PC-9 (cell line): ENCODE measurements around the gene RADIL. TPM values are rescaled to one million over a fixed set of nuclear protein-coding genes. Genes with fewer than 3 reads are reported as not detected.
"Not testable (repeated sequence)": the region's sequence is repeated elsewhere in the genome, so short reads cannot be mapped to it uniquely, and the experiment has no call there.

Source experiments
- BruUV-seq: library from RNA; stranded (reverse); fragments of 400-500 nt; replicated peaks from 2 replicates; lab custom pipeline; 2021; lab: Mats Ljungman, UMichigan
- CTCF ChIA-PET: fragments of 300-600 bp; sonication (Branson Sonifier 250); formaldehyde crosslinking; loops from one replicate; lab custom pipeline; 2022; ENCODE audit warnings: antibody characterized with exemption; lab: Charles Lee
- POLR2A ChIA-PET: fragments of 300-600 bp; sonication (Branson Sonifier 250); formaldehyde crosslinking; loops from one replicate; lab custom pipeline; 2022; ENCODE audit warnings: antibody characterized with exemption; ENCODE audit not compliant: unreplicated experiment; lab: Charles Lee
- DNase-seq, 2 experiments: peaks; one replicate each; pipeline versions ENCODE4 v3.0.0 to v3.0.0-alpha.2; 2015 to 2022; ENCODE audit warnings: mixed read lengths in 1 of 2
- H2AFZ ChIP-seq: fragments of 200-600 bp; sonication (generic); 2 replicates; pipeline ENCODE4 v1.8.1; 2017; ENCODE audit warnings: antibody characterized with exemption
- H3F3A ChIP-seq: fragments of 200-600 bp; sonication (generic); 2 replicates; pipeline ENCODE4 v1.8.1; 2017; ENCODE audit warnings: antibody characterized with exemption, mild to moderate bottlenecking, low read depth; ENCODE audit not compliant: insufficient read depth
- H3K27ac ChIP-seq: fragments of 200-600 bp; sonication (generic); 2 replicates; pipeline ENCODE4 v1.6.1; 2016; ENCODE audit warnings: mixed run types
- H3K27me3 ChIP-seq: fragments of 200-600 bp; sonication (generic); 2 replicates; pipeline ENCODE4 v1.6.1; 2016; ENCODE audit warnings: low read depth, mixed run types; ENCODE audit not compliant: insufficient read depth
- H3K36me3 ChIP-seq: fragments of 200-600 bp; sonication (generic); 2 replicates; pipeline ENCODE4 v1.6.1; 2016; ENCODE audit warnings: low read depth, mixed run types
- H3K4me1 ChIP-seq: fragments of 200-600 bp; sonication (generic); replicated peaks from 2 replicates; pipeline ENCODE4 v1.6.1; 2016; ENCODE audit warnings: mixed run types; ENCODE audit not compliant: insufficient read depth
- H3K4me2 ChIP-seq: fragments of 200-600 bp; sonication (generic); 2 replicates; pipeline ENCODE4 v1.6.1; 2017; ENCODE audit warnings: mixed run types
- H3K4me3 ChIP-seq: fragments of 200-600 bp; sonication (generic); 2 replicates; pipeline ENCODE4 v1.6.1; 2016; ENCODE audit warnings: mixed run types
- H3K79me2 ChIP-seq: fragments of 200-600 bp; sonication (generic); 2 replicates; pipeline ENCODE4 v1.6.1; 2017; ENCODE audit warnings: low read depth, mixed run types
- H3K9me2 ChIP-seq: fragments of 200-600 bp; sonication (generic); 2 replicates; pipeline ENCODE4 v1.8.1; 2017; ENCODE audit warnings: mild to moderate bottlenecking; ENCODE audit not compliant: insufficient read depth
- H3K9me3 ChIP-seq: fragments of 200-600 bp; sonication (generic); 2 replicates; pipeline ENCODE4 v1.8.1; 2016; ENCODE audit warnings: low read depth; ENCODE audit not compliant: insufficient read depth
- H4K20me1 ChIP-seq: fragments of 200-600 bp; sonication (generic); 2 replicates; pipeline ENCODE4 v1.8.1; 2017; ENCODE audit not compliant: insufficient read depth
- EZH2 ChIP-seq: fragments of 200-600 bp; sonication (generic); IDR thresholded peaks from 2 replicates; pipeline ENCODE4 v1.8.0; 2017; ENCODE audit warnings: antibody characterized with exemption, low read depth
- intact Hi-C: fragments of 100-400 bp; cut with micrococcal nuclease; formaldehyde crosslinking; loops from one replicate; pipeline ENCODE4 v1.10.0; 2022; ENCODE audit not compliant: unreplicated experiment
- total RNA-seq: library from RNA; stranded (reverse); gene quantifications from 2 replicates; pipeline ENCODE4 v1.2.3, GENCODE V29; 2021
- TF ChIP-seq, protein P1 (sequence below): fragments of 200-600 bp; sonication (generic); conservative IDR thresholded peaks from 2 replicates; pipeline ENCODE4 v1.6.1; 2017; ENCODE audit warnings: mixed run types, antibody characterized with exemption, mild to moderate bottlenecking, moderate library complexity

The RADIL gene
- total RNA-seq, 1 experiment from 2014 or later, result 0.35 TPM

GRCh38 chr7:4794591-4795350, 88.7 kb downstream of the RADIL start:
- H4K20me1 ChIP-seq, result peaks cover 7% of the 10 kb centered on the region; the same call in 1 of the 2 replicates
- no peak overlapping the region for H3K27ac ChIP-seq
- no peak overlapping the region for H3K4me3 ChIP-seq
- H3K9me2 ChIP-seq, result no peaks in the 10 kb centered on the region
- no peak overlapping the region for H2AFZ ChIP-seq
- peaks cover 7% of the 10 kb centered on the region; the same call in 1 of the 2 replicates for H3K4me1 ChIP-seq
- no peaks in the 10 kb centered on the region for H3K79me2 ChIP-seq
- BruUV-seq, result TSS peak; percentile 14
- peaks cover 11% of the 10 kb centered on the region; the same call in 1 of the 2 replicates for H3F3A ChIP-seq
- TF ChIP-seq, protein P1, sequence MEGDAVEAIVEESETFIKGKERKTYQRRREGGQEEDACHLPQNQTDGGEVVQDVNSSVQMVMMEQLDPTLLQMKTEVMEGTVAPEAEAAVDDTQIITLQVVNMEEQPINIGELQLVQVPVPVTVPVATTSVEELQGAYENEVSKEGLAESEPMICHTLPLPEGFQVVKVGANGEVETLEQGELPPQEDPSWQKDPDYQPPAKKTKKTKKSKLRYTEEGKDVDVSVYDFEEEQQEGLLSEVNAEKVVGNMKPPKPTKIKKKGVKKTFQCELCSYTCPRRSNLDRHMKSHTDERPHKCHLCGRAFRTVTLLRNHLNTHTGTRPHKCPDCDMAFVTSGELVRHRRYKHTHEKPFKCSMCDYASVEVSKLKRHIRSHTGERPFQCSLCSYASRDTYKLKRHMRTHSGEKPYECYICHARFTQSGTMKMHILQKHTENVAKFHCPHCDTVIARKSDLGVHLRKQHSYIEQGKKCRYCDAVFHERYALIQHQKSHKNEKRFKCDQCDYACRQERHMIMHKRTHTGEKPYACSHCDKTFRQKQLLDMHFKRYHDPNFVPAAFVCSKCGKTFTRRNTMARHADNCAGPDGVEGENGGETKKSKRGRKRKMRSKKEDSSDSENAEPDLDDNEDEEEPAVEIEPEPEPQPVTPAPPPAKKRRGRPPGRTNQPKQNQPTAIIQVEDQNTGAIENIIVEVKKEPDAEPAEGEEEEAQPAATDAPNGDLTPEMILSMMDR, result no peak
- no peak for TF ChIP-seq EZH2
- peak; percentile 42 to 62 for DNase-seq
- H3K4me2 ChIP-seq, result no peak overlapping the region
- POLR2A ChIA-PET, result interaction anchor here (0.6 kb wide), 2 partner anchors 112 to 177 kb away, joined by 4 to 6 read pairs; no protein-coding TSS in a partner anchor
- CTCF ChIA-PET, result interaction anchor here (0.7 kb wide), 1 partner anchor 285 kb away, joined by 4 read pairs; no protein-coding TSS in a partner anchor
- H3K36me3 ChIP-seq, result no peaks in the 10 kb centered on the region
- H3K9me3 ChIP-seq, result no peaks in the 10 kb centered on the region
- no peaks in the 10 kb centered on the region for H3K27me3 ChIP-seq
- intact Hi-C loops, result no loop called here

DNA sequence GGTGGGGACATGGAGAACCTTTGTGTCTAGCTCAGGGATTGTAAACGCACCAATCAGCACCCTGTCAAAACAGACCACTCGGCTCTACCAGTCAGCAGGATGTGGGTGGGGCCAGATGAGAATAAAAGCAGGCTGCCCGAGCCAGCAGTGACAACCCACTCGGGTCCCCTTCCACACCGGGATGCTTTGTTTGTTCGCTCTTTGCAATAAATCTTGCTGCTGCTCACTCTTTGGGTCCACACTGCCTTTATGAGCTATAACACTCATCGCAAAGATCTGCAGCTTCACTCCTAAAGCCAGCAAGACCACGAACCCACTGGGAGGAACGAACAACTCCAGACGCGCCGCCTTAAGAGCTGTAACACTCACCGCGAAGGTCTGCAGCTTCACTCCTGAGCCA, 89.3 kb downstream of the RADIL start:
- H2AFZ ChIP-seq, intact Hi-C loops, H3K4me1 ChIP-seq, H4K20me1 ChIP-seq, H3K4me2 ChIP-seq, BruUV-seq, H3K4me3 ChIP-seq, H3K9me2 ChIP-seq, H3K9me3 ChIP-seq, H3K36me3 ChIP-seq, H3K27me3 ChIP-seq, CTCF ChIA-PET, H3K27ac ChIP-seq, H3K79me2 ChIP-seq, DNase-seq: not testable (repeated sequence)
- peaks cover 11% of the 10 kb centered on the region; the same call in 1 of the 2 replicates for H3F3A ChIP-seq
- POLR2A ChIA-PET, result interaction anchor here (0.6 kb wide), 1 partner anchor 178 kb away, joined by 4 read pairs; no protein-coding TSS in a partner anchor

- H3K4me2 ChIP-seq, H3K4me3 ChIP-seq, H4K20me1 ChIP-seq, DNase-seq, H3K9me3 ChIP-seq, BruUV-seq, intact Hi-C loops, POLR2A ChIA-PET, H2AFZ ChIP-seq, H3K4me1 ChIP-seq, H3K9me2 ChIP-seq, CTCF ChIA-PET, H3K27me3 ChIP-seq, H3K79me2 ChIP-seq, H3K36me3 ChIP-seq, H3K27ac ChIP-seq: not testable (repeated sequence)
- H3F3A ChIP-seq, result peaks cover 11% of the 10 kb centered on the region; the same call in 1 of the 2 replicates
Measured at GRCh38 chr7:4793385-4793993, 90.0 kb downstream of the RADIL start.

GRCh38 chr7:4792537-4793126, 90.9 kb downstream of the RADIL start:
- H3K4me3 ChIP-seq, result no peak overlapping the region
- ChIA-PET CTCF (no interaction called here), POLR2A (no interaction called here)
- H3K36me3 ChIP-seq, result no peaks in the 10 kb centered on the region
- H3K9me2 ChIP-seq, result no peaks in the 10 kb centered on the region
- H2AFZ ChIP-seq, result no peak overlapping the region
- no peak overlapping the region for H3K4me2 ChIP-seq
- no peaks in the 10 kb centered on the region for H3K9me3 ChIP-seq
- H3K27ac ChIP-seq, result no peak overlapping the region
- no peaks in the 10 kb centered on the region for H3K27me3 ChIP-seq
- no peaks in the 10 kb centered on the region for H3K79me2 ChIP-seq
- H4K20me1 ChIP-seq, result peaks cover 10% of the 10 kb centered on the region; the same call in 1 of the 2 replicates
- H3K4me1 ChIP-seq, result peaks cover 7% of the 10 kb centered on the region; the same call in 1 of the 2 replicates
- BruUV-seq, result no TSS peak
- peaks cover 10% of the 10 kb centered on the region; the same call in 1 of the 2 replicates for H3F3A ChIP-seq
- no peak for TF ChIP-seq EZH2
- TF ChIP-seq, protein P1, result no peak
- intact Hi-C loops, result no loop called here
- DNase-seq, result no peak
